Gastroesophageal sphincter (tissue), 4 donors: ENCODE measurements around the gene FHL3. TPM values are rescaled to one million over a fixed set of nuclear protein-coding genes. Genes with fewer than 3 reads are reported as not detected.

Source experiments
- ATAC-seq: fragments of 150-250 bp; one replicate; pipeline ENCODE4 v1.9.1; 2016; ENCODE audit warnings: mild to moderate bottlenecking, moderate library complexity
- H3K27ac ChIP-seq, 4 donors: fragments of 200-600 bp; sonication (generic) in 3 of 4; 1 replicate in 3 of 4; 2 replicates in 1 of 4; pipeline ENCODE4 v1.5.1; 2016 to 2019
- H3K27me3 ChIP-seq: fragments of 200-600 bp; sonication (generic); one replicate; pipeline ENCODE4 v1.5.1; 2019
- H3K36me3 ChIP-seq, 2 donors: fragments of 200-600 bp; sonication (generic); one replicate each; pipeline ENCODE4 v1.5.1; 2019; ENCODE audit warnings: control low read depth in 1 of 2
- H3K4me1 ChIP-seq, 3 donors: fragments of 200-600 bp; sonication (generic); 1 replicate in 2 of 3; 2 replicates in 1 of 3; pipeline ENCODE4 v1.5.1; 2016 to 2019; ENCODE audit warnings: control low read depth in 2 of 3
- H3K4me3 ChIP-seq, 2 donors: fragments of 200-600 bp; sonication (generic); one replicate each; pipeline ENCODE4 v1.5.1; 2019; ENCODE audit warnings: mild to moderate bottlenecking in 1 of 2, moderate library complexity in 1 of 2
- H3K9me3 ChIP-seq, 3 donors: fragments of 200-600 bp; sonication (generic); one replicate each; pipeline ENCODE4 v1.5.1; 2017 to 2019; ENCODE audit warnings: control low read depth in 2 of 3
- EP300 ChIP-seq: sonication (generic); formaldehyde crosslinking; IDR thresholded peaks from one replicate; pipeline ENCODE4 v1.6.1; 2017; ENCODE audit warnings: antibody characterized with exemption, mild to moderate bottlenecking
- POLR2A ChIP-seq, 2 donors: fragments of 450-650 bp; IDR thresholded peaks; one replicate each; pipeline ENCODE4 v1.6.1; 2017; ENCODE audit warnings: antibody characterized with exemption in 2 of 2, mild to moderate bottlenecking in 2 of 2, moderate library complexity in 1 of 2
- POLR2AphosphoS5 ChIP-seq: sonication (generic); formaldehyde crosslinking; IDR thresholded peaks from one replicate; pipeline ENCODE4 v1.6.1; 2017; ENCODE audit warnings: antibody characterized with exemption
- WGBS, 2 donors: methylation state at CpG; one replicate each; pipeline ENCODE4 v1.1.5; 2018; ENCODE audit warnings: low coverage in 1 of 2; 5-methylcytosine and 5-hydroxymethylcytosine counted together
- total RNA-seq, 4 donors: library from RNA; depleted of rRNA; stranded (reverse); fragments of >200 nt; gene quantifications; one replicate each; pipeline ENCODE4 v1.1.0, GENCODE V29; 2016
- TF ChIP-seq, protein P1 (sequence below), 4 experiments: fragments of 200-600 bp in 2 of 4; fragments of 450-650 bp in 2 of 4; sonication (generic) in 1 of 4; IDR thresholded peaks; one replicate each; pipeline ENCODE4 v1.5.1; 2017 to 2019; ENCODE audit warnings: antibody characterized with exemption in 4 of 4, mild to moderate bottlenecking in 2 of 4, moderate library complexity in 2 of 4

Gene FHL3
- total RNA-seq, 4 donors from 2014 or later: 25.8 to 58.4 (median 30.6) TPM

DNA sequence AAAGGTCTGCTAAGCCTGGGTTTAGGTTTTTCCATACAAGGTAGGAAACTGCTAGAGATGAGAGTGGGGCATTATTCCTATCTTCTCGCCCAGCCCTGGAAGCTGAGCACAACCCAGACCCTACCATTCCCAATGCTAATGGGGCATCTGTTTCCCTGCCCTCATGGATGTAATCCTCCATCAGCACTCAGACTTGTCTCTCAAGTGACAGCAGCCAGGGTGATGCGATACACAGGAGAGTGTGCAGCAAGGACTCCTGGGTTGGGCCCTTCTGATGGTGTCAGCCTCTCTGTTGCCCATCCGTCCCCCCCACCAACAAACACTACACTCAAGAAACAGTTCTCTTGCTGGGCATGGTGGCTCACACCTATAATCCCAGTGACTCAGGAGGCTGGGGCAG is 52.6 kb downstream of the FHL3 start:
- 83 to 100% methylated on average over 1 to 2 of the region's 3 CpGs for WGBS, 2 donors
- H3K4me3 ChIP-seq: no peak overlapping the region

DNA sequence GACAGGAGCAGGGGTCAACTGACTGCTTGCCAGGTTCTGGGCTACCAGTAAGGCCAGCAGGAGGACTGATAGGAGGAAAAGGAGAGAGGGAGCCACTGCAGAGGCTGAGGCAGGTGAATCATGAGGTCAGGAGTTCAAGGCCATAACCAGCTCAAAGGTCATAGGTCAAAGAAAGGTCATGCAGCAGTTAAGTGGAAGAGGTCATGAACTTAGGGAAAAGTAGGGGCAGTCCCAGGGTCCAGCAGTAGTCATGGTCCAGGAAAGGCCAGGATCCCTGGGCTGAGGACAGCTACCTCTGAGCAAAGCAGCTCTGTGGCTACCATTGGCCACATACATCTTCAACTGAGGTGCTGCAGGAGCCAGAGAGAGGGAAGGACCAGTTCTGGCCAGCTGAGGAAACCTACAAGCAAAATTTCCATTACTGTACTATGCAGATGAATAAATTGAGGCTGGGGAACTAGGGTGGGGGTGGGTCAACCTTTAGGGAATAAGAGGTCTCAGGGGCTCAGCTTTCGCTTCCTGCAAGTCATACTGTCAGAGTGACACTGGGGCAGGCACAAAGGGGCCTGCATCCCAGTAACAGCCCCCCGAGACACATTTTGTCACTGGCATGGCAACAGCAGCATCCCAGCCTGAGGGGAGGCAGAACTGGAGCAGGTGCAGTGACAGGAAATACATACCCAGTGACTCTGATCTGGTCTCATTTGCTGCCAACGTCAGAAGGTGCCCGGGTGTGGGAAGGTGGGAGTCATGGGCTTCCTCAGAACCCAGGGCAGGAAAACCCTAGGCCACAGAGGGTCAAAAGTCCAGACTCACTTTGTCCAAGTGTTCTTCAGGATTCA is 53.3 kb downstream of the FHL3 start:
- Histone ChIP-seq H3K27ac (no peak overlapping the region), H3K9me3 (no peaks in the 10 kb centered on the region), H3K4me1 (peaks cover 0 to 7% (median 0%) of the 10 kb centered on the region in 3 donors), H3K4me3 (no peak overlapping the region), H3K36me3 (peaks cover 0 to 12% of the 10 kb centered on the region in 2 donors), H3K27me3 (no peaks in the 10 kb centered on the region)
- no peak for ATAC-seq
- TF ChIP-seq, protein P1, sequence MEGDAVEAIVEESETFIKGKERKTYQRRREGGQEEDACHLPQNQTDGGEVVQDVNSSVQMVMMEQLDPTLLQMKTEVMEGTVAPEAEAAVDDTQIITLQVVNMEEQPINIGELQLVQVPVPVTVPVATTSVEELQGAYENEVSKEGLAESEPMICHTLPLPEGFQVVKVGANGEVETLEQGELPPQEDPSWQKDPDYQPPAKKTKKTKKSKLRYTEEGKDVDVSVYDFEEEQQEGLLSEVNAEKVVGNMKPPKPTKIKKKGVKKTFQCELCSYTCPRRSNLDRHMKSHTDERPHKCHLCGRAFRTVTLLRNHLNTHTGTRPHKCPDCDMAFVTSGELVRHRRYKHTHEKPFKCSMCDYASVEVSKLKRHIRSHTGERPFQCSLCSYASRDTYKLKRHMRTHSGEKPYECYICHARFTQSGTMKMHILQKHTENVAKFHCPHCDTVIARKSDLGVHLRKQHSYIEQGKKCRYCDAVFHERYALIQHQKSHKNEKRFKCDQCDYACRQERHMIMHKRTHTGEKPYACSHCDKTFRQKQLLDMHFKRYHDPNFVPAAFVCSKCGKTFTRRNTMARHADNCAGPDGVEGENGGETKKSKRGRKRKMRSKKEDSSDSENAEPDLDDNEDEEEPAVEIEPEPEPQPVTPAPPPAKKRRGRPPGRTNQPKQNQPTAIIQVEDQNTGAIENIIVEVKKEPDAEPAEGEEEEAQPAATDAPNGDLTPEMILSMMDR (IDR thresholded peaks at IDR 0.05): no peak
- WGBS, 2 donors: 75 to 100% methylated on average over 1 to 2 of the region's 4 CpGs

More for the DNA sequence above, 52.6 kb downstream of the FHL3 start:
- TF ChIP-seq POLR2A (IDR thresholded peaks at IDR 0.05) (no peak), EP300 (no peak)
- Histone ChIP-seq H3K27ac (no peak overlapping the region), H3K36me3 (peaks cover 0 to 19% of the 10 kb centered on the region in 2 donors), H3K27me3 (no peaks in the 10 kb centered on the region), H3K9me3 (no peaks in the 10 kb centered on the region), H3K4me1 (peaks cover 0 to under 1% (median 0%) of the 10 kb centered on the region in 3 donors)
- ATAC-seq: no peak

DNA sequence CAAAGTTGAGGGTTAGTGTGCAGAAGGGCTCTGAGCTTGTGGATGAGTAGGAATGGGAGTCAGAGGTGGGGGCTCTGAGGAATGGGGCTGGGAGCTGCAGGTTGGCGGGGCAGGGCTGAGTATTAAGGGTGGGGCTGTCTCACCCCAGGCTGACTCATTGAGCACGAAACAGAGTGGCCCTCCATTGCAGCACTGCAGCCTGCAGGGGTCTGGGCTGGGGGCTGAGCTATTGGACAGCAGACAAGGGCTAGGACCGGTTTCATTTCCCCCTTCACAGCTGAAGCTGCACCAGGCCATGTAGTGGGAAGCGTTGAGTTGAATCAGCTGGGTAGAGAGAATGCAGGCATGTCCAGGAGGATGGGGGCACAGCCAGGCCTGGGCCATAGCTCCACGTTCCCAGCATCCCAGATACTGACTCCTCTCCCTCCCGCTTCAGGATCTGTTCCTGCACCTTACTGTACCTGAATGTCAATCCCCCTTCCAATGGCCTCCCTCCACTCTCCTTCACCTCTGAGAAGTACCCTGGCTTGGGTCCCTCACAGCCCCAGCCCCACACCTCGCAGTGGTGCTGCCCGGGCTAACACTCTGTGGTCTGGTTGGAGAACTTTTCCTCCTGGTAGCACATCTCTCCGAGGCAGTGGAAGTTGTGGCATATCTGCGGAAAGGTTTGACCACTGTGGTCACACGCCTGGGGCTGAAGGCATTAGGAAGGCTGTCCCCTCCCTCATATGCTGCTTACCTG is 54.1 kb downstream of the FHL3 start:
- H3K9me3 ChIP-seq: no peaks in the 10 kb centered on the region
- H3K36me3 ChIP-seq: peaks cover 0 to 4% of the 10 kb centered on the region in 2 donors
- no peak for ATAC-seq
- H3K4me1 ChIP-seq: peaks cover 0 to 12% (median under 1%) of the 10 kb centered on the region in 3 donors
- no peak overlapping the region for H3K27ac ChIP-seq
- TF ChIP-seq POLR2A (IDR thresholded peaks at IDR 0.05) (no peak), EP300 (no peak), POLR2AphosphoS5 (no peak)
- TF ChIP-seq, protein P1 (IDR thresholded peaks at IDR 0.05): no peak
- 70 to 71% methylated on average over 1 to 2 of the region's 11 CpGs for WGBS, 2 donors
- H3K4me3 ChIP-seq: no peak overlapping the region
- no peaks in the 10 kb centered on the region for H3K27me3 ChIP-seq

DNA sequence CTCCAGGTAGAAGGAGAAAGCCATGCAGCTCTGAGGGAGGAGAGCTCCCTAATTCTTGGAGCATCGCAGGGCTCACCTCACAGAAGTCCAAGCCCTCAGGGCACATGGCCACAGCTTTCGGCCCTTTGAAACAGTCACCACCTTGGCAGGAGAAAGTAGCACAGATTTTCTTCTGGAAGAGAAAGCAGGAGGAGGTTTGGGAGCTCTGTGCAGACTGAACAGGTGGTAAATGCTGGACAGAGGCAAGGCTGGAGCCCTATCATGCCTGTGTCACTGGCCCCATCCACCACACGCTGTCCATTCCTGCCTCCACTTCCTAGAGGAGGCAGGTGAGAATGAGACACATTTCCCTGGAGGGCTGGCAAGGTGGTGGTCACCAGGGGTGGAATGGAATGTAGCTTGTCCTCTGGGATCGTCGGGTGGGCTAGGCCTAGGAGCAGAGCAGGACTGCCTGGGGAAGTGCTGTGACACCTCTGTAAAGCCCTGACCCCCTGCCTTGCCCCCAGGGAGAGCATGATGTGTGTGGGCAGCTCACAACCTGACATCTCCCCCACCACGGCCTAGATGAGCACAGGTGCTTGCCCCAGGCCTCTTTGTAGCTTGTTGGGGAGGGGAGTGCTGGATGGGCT is 55.7 kb downstream of the FHL3 start:
- Histone ChIP-seq H3K27ac (no peak overlapping the region), H3K4me3 (no peak overlapping the region), H3K27me3 (no peaks in the 10 kb centered on the region), H3K4me1 (peaks cover 0 to 27% (median 13%) of the 10 kb centered on the region in 3 donors), H3K36me3 (peaks cover 0 to 8% of the 10 kb centered on the region in 2 donors), H3K9me3 (no peaks in the 10 kb centered on the region)
- no peak for ATAC-seq
- TF ChIP-seq EP300: no peak
- TF ChIP-seq POLR2AphosphoS5: no peak
- TF ChIP-seq, protein P1 (IDR thresholded peaks at IDR 0.05): no peak
- TF ChIP-seq POLR2A (IDR thresholded peaks at IDR 0.05): no peak
- WGBS, 2 donors: no CpG with 5 or more reads among the region's 6 CpGs

DNA sequence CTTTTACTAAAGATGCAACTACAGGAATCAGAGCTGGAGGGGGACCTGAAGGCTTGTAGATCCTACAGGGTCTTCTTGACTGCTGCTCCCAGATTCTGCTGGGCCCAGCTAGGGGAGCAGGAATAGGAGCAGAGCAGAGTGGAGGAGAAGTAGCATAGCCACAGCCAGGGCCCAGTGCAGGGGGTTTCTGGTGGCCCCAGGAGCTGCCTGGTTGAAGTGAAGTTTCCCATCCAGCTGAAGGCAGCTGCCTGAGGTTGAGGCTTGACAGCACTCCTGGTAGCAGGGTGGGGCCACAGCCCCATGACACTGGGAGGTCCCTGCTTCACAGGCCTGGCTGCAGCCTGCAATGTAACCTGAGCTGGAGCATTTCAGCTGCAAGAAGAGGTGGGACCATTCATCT is 56.5 kb downstream of the FHL3 start:
- no peaks in the 10 kb centered on the region for H3K27me3 ChIP-seq
- peaks cover 0 to 30% (median 13%) of the 10 kb centered on the region in 3 donors for H3K4me1 ChIP-seq
- H3K27ac ChIP-seq: no peak overlapping the region
- TF ChIP-seq POLR2AphosphoS5 (no peak), EP300 (no peak), POLR2A (IDR thresholded peaks at IDR 0.05) (no peak)
- TF ChIP-seq, protein P1 (IDR thresholded peaks at IDR 0.05): no peak
- H3K36me3 ChIP-seq: peaks cover 0 to 16% of the 10 kb centered on the region in 2 donors
- ATAC-seq: no peak
- no peak overlapping the region for H3K4me3 ChIP-seq
- H3K9me3 ChIP-seq: no peaks in the 10 kb centered on the region
